Upper lobe of left lung (tissue), 4 donors: ENCODE measurements around the gene PCSK5.

Experiments used
- POLR2A ChIP-seq, 4 donors: fragments of 450-650 bp; IDR thresholded peaks; one replicate each; pipeline ENCODE4 v1.5.1; 2016 to 2017; ENCODE audit warnings: antibody characterized with exemption in 4 of 4, mild to moderate bottlenecking in 2 of 4
- TF ChIP-seq, protein P1 (sequence below), 6 experiments: fragments of 450-650 bp in 4 of 6; fragments of 200-600 bp in 2 of 6; sonication (generic) in 2 of 6; IDR thresholded peaks; one replicate each; pipeline ENCODE4 v1.5.1; 2016 to 2019; ENCODE audit warnings: antibody characterized with exemption in 6 of 6

GRCh38 chr9:76095585-76095984, 205.1 kb downstream of the PCSK5 start:
- TF ChIP-seq POLR2A (IDR thresholded peaks at IDR 0.05), result no peak
- TF ChIP-seq, protein P1, sequence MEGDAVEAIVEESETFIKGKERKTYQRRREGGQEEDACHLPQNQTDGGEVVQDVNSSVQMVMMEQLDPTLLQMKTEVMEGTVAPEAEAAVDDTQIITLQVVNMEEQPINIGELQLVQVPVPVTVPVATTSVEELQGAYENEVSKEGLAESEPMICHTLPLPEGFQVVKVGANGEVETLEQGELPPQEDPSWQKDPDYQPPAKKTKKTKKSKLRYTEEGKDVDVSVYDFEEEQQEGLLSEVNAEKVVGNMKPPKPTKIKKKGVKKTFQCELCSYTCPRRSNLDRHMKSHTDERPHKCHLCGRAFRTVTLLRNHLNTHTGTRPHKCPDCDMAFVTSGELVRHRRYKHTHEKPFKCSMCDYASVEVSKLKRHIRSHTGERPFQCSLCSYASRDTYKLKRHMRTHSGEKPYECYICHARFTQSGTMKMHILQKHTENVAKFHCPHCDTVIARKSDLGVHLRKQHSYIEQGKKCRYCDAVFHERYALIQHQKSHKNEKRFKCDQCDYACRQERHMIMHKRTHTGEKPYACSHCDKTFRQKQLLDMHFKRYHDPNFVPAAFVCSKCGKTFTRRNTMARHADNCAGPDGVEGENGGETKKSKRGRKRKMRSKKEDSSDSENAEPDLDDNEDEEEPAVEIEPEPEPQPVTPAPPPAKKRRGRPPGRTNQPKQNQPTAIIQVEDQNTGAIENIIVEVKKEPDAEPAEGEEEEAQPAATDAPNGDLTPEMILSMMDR (IDR thresholded peaks at IDR 0.05), result no peak
